ENCODE data around the gene ADH4. TPM values are rescaled to one million over a fixed set of nuclear protein-coding genes. Genes with fewer than 3 reads are reported as not detected.
"Not testable (repeated sequence)": the region's sequence is repeated elsewhere in the genome, so short reads cannot be mapped to it uniquely, and the experiment has no call there.

The ADH4 gene
- polyA plus RNA-seq, 12 donors, result 0.20 to 0.45 TPM; not detected in 10

DNA sequence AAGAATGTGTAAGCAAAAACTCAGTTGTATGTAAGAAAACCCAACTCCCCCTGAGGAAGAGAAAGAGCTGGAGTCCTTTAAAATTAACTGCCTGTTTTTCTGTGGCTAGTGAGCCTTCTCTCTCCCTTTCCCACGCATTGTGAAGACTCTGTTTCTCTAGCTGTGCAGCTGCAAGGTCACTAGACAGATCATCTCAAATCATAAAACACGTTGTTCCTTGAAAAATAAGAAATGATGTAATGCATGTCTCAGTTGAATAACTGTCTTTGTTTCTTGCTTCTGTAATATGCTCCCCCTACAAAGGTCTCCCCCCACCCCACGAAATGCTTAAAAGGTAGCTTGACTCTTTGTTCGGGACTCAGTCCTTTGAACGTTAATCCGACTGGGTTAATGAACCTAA lies 63.2 kb downstream of the ADH4 start:
- DNase-seq, result not testable (repeated sequence)

DNA sequence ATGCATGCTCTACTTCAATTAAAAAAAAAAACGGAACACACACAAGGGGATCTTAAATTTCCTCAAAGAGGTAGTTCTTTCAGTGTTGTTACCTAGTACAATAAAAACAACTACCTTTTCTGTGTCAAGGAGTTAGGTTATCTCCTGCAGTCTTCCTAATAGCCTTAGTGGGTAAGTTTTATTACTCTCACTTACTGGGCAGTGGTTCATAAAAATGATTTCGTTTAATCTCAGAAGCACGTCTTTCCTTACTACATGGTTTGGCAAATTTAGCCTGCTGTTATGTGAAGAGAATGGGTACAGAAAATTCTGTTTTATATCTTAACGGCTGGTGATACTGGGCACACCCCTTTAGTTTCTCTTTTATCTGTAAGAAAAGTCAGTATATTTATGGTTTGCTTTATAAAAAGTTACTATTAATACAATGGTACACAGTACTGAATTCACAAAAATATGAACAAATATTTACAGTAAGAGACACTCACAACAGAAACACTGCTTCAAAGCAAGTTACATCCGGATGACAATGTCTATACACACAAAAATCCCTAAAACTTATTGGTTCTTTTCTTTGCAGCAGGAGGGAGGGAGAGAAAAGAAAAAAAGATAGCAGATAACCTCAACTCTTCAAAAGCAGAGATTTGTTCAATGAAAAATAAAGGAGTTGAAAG lies 64.3 kb downstream of the ADH4 start:
- DNase-seq, result no peak

- no peak for DNase-seq
Observed at GRCh38 chr4:99078931-99079624, 65.0 kb downstream of the ADH4 start.

DNA sequence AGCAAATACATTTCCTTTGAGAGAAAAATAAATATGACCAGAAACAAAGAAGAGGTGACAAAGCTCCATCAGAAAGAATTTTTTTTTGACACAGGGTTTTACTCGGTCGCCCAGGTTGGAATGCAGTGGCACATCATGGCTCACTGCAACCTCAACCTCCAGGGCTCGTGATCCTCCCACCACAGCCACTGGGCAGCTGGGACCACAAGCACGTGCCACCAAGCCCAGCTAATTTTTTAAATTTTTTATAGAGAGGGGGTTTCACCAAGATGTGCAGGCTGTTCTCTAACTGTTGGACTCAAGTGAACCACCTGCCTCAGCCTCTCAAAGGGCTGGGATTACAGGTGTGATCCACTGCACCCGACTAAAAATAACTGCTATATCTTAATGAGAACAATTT lies 65.8 kb downstream of the ADH4 start:
- DNase-seq, result no peak

GRCh38 chr4:99077177-99077576 lies 66.9 kb downstream of the ADH4 start:
- DNase-seq, result no peak

- no peak for DNase-seq
Observed at GRCh38 chr4:99076292-99076976, 67.7 kb downstream of the ADH4 start.

- DNase-seq, result no peak
Observed at GRCh38 chr4:99074816-99075215, 69.3 kb downstream of the ADH4 start.

Other genes starting within 250 kb of the ADH4 start
- 10 to 100 TPM in 11 of 12 donors, not detected in 1; 34.6 to 75.3 (median 64.2) TPM for gene EIF4E, start 215.2 kb downstream of the ADH4 start, polyA plus RNA-seq (ENCODE audit: insufficient read length in 12 of 12)
- 10 to 100 TPM in 11 of 12 donors, not detected in 1; 24.6 to 43.9 (median 33.3) TPM for gene METAP1, start 148.6 kb downstream of the ADH4 start, polyA plus RNA-seq (ENCODE audit: insufficient read length in 12 of 12)
- gene ADH5, start 55.5 kb downstream of the ADH4 start, polyA plus RNA-seq (ENCODE audit: insufficient read length in 12 of 12), result 100 to 1,000 TPM in 9 of 12 donors, 10 to 100 TPM in 2, not detected in 1; 85.8 to 153 (median 108) TPM
- 1 to 10 TPM in 8 of 12 donors, under 1 TPM in 2, not detected in 2; 0.83 to 3.5 (median 1.9) TPM for gene ADH6, start 74.9 kb upstream of the ADH4 start, polyA plus RNA-seq (ENCODE audit: insufficient read length in 12 of 12)
- gene ADH1A, start 146.7 kb upstream of the ADH4 start, polyA plus RNA-seq (ENCODE audit: insufficient read length in 12 of 12), result 1 to 10 TPM in 9 of 12 donors, under 1 TPM in 1, not detected in 2; 0.49 to 2.5 (median 1.3) TPM
- 10 to 100 TPM in 6 of 12 donors, 1 to 10 TPM in 5, not detected in 1; 7.6 to 18.8 (median 10.2) TPM for gene ADH1B, start 177.1 kb upstream of the ADH4 start, polyA plus RNA-seq (ENCODE audit: insufficient read length in 12 of 12)
- 10 to 100 TPM in 4 of 12 donors, 1 to 10 TPM in 7, not detected in 1; 5.5 to 18.2 (median 8.8) TPM for gene ADH1C, start 208.4 kb upstream of the ADH4 start, polyA plus RNA-seq (ENCODE audit: insufficient read length in 12 of 12)

Data from muscle of arm (tissue), 12 donors.